ENCODE results near the gene PVALEF. TPM values are rescaled to one million over a fixed set of nuclear protein-coding genes. Genes with fewer than 3 reads are reported as not detected.

The PVALEF gene
- polyA plus RNA-seq, 1 of the 3 experiments (the other 2 are of a cell fraction), result not detected

DNA sequence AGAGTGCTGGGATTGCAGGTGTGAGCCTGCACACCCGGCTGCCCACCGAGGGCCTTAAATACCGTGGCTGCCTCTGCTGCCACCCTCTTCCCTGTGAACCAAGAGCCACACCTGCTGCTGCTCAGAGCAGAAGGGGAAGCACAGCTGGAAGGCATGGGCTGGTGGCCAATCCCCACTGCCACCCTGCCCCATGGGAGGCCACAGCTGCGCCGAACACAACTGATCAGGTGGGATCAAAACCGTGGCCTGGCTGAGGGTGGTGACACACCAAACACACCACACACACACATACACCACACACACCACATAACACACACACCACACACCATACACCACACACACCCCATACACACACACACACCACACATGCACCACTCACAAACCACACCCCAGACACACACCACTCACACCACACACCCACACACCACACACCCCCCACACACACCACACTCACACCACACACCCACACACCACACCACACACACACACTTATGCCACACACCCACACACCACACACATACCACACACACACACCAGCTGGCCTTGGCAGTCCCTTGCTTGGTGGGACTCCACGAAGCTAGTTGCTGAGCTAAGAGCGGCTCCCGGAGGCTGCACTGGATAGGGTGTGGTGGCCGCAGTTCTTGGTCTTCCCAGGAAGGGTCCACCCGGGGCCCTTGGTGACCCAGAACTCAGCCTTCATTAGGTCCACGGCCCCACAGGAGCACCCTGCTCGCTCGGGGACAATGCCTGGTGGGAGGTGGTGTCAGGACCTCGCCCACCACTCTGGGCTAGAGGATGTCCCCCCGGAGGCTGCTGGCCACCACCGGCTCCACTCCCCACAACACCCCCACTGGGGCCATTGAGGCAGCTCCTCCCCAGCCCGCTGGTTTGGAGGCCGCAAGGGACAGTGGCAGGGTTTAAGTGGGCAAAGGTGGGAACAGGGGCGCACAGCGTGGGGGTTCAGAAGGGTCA, 42.6 kb downstream of the PVALEF start:
- TF ChIP-seq, protein P1, sequence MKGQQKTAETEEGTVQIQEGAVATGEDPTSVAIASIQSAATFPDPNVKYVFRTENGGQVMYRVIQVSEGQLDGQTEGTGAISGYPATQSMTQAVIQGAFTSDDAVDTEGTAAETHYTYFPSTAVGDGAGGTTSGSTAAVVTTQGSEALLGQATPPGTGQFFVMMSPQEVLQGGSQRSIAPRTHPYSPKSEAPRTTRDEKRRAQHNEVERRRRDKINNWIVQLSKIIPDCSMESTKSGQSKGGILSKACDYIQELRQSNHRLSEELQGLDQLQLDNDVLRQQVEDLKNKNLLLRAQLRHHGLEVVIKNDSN (IDR thresholded peaks at IDR 0.05; ENCODE audit: borderline replicate concordance, low read depth), result no peak
- TF ChIP-seq GABPA (IDR thresholded peaks at IDR 0.05; ENCODE audit: low read depth) (no peak), RCOR1 (IDR thresholded peaks at IDR 0.05; ENCODE audit: low read length) (no peak), RFX5 (IDR thresholded peaks at IDR 0.05; ENCODE audit: low read length) (no peak), TEAD4 (IDR thresholded peaks at IDR 0.05; ENCODE audit: borderline replicate concordance, insufficient read depth) (no peak), RXRA (IDR thresholded peaks at IDR 0.05; ENCODE audit: borderline replicate concordance, low read depth) (no peak), PBX3 (IDR thresholded peaks at IDR 0.05) (no peak), ELF1 (IDR thresholded peaks at IDR 0.05) (no peak), MAX (IDR thresholded peaks at IDR 0.05; ENCODE audit: low read depth) (no peak), NRF1 (IDR thresholded peaks at IDR 0.05; ENCODE audit: low read depth, low read length) (no peak)
- no peaks in the 10 kb centered on the region for H4K20me1 ChIP-seq (ENCODE audit: insufficient read depth)
- CTCF ChIA-PET, result interaction anchor here (0.8 to 14.7 kb wide), 6 partner anchors 8 to 106 kb away, joined by 3 to 147 read pairs (median 4); no protein-coding TSS in a partner anchor

GRCh38 chr17:81208651-81209050, 43.3 kb downstream of the PVALEF start:
- Histone ChIP-seq H3K27ac (ENCODE audit: low read depth in 2 of 2, low read length in 1 of 2) (no peak overlapping the region), H3K4me3 (ENCODE audit: low read depth in 2 of 2, low read length in 1 of 2) (no peak overlapping the region), H3K9ac (no peak overlapping the region), H3K9me2 (no peaks in the 10 kb centered on the region), H2AFZ (ENCODE audit: low read depth) (no peak overlapping the region), H3K27me3 (ENCODE audit: insufficient read depth) (no peaks in the 10 kb centered on the region), H3K4me2 (no peak overlapping the region), H3K36me3 (replicated peaks in 1 of 2; ENCODE audit: control insufficient read depth in 1 of 2, insufficient read depth in 2 of 2, low read length in 1 of 2) (peaks cover 0 to 2% of the 10 kb centered on the region in 2 experiments), H4K20me1 (ENCODE audit: insufficient read depth) (no peaks in the 10 kb centered on the region), H3K79me2 (ENCODE audit: insufficient read depth) (0 out of 2 replicates have a peak, but pooled peaks cover 7% of the 10 kb centered on the region), H3K4me1 (ENCODE audit: control insufficient read depth in 1 of 2, insufficient read depth in 2 of 2, low read depth in 1 of 2, low read length in 1 of 2) (no peaks in the 10 kb centered on the region), H3F3A (replicated peaks; ENCODE audit: insufficient read depth) (no peaks in the 10 kb centered on the region), H3K9me3 (no peaks in the 10 kb centered on the region)
- TF ChIP-seq FOXM1 (IDR thresholded peaks at IDR 0.05; ENCODE audit: low read depth) (no peak), NFIC (IDR thresholded peaks at IDR 0.05; ENCODE audit: borderline replicate concordance) (no peak), MAX (IDR thresholded peaks at IDR 0.05; ENCODE audit: low read depth) (no peak), CHD2 (IDR thresholded peaks at IDR 0.05; ENCODE audit: low read length, partially characterized antibody) (no peak), FOSL2 (IDR thresholded peaks at IDR 0.05; ENCODE audit: borderline replicate concordance, low read depth) (no peak), FOXJ3 (CRISPR knock-in tag; IDR thresholded peaks at IDR 0.05) (no peak), RFX5 (IDR thresholded peaks at IDR 0.05; ENCODE audit: low read length) (no peak), PBX3 (IDR thresholded peaks at IDR 0.05) (no peak), SMC3 (IDR thresholded peaks at IDR 0.05; ENCODE audit: low read depth, low read length) (no peak), RAD21 (IDR thresholded peaks at IDR 0.05; ENCODE audit: low read length) (no peak), SIN3A (IDR thresholded peaks at IDR 0.05; ENCODE audit: borderline replicate concordance, low read depth, low read length) (no peak), EZH2phosphoT487 (IDR thresholded peaks at IDR 0.05; ENCODE audit: borderline replicate concordance, low read depth) (no peak), GATA2 (CRISPR knock-in tag; IDR thresholded peaks at IDR 0.05) (no peak), MEF2A (IDR thresholded peaks at IDR 0.05; ENCODE audit: borderline replicate concordance, low read depth) (no peak)
- TF ChIP-seq, protein P1 (IDR thresholded peaks at IDR 0.05; ENCODE audit: borderline replicate concordance, low read depth), result no peak
- POLR2A ChIA-PET, result no interaction called here
- DNase-seq, result no peak
- CTCF ChIA-PET, result interaction anchor here (1.0 to 14.7 kb wide), 4 partner anchors 8 to 185 kb away, joined by 3 to 147 read pairs (median 4); no protein-coding TSS in a partner anchor
- WGBS (ENCODE audit: low lambda C conversion rate), result 97% methylated on average over 10 of the region's 10 CpGs

More for the DNA sequence above, 42.6 kb downstream of the PVALEF start:
- no peak overlapping the region for H3K9ac ChIP-seq
- WGBS (ENCODE audit: low lambda C conversion rate), result 96% methylated on average over 21 of the region's 21 CpGs
- H3K9me3 ChIP-seq, result no peaks in the 10 kb centered on the region
- H3K27me3 ChIP-seq (ENCODE audit: insufficient read depth), result no peaks in the 10 kb centered on the region
- no peaks in the 10 kb centered on the region for H3F3A ChIP-seq (replicated peaks; ENCODE audit: insufficient read depth)
- H2AFZ ChIP-seq (ENCODE audit: low read depth), result no peak overlapping the region
- no peaks in the 10 kb centered on the region for H3K9me2 ChIP-seq
- no peak overlapping the region for H3K4me3 ChIP-seq (ENCODE audit: low read depth in 2 of 2, low read length in 1 of 2)
- H3K4me1 ChIP-seq (ENCODE audit: control insufficient read depth in 1 of 2, insufficient read depth in 2 of 2, low read depth in 1 of 2, low read length in 1 of 2), result no peaks in the 10 kb centered on the region
- no peak overlapping the region for H3K4me2 ChIP-seq
- H3K36me3 ChIP-seq (replicated peaks in 1 of 2; ENCODE audit: control insufficient read depth in 1 of 2, insufficient read depth in 2 of 2, low read length in 1 of 2), result peaks cover 0 to 3% of the 10 kb centered on the region in 2 experiments
- H3K79me2 ChIP-seq (ENCODE audit: insufficient read depth), result 0 out of 2 replicates have a peak, but pooled peaks cover 3% of the 10 kb centered on the region
- POLR2A ChIA-PET, result interaction anchor here (1.2 kb wide), 1 partner anchor 15 kb away, joined by 3 read pairs; the partner anchor contains the start of gene CEP131
- DNase-seq, result no peak
- H3K27ac ChIP-seq (ENCODE audit: low read depth in 2 of 2, low read length in 1 of 2), result no peak overlapping the region
